ENCODE results near the gene DNAI1.

Gene DNAI1

DNA sequence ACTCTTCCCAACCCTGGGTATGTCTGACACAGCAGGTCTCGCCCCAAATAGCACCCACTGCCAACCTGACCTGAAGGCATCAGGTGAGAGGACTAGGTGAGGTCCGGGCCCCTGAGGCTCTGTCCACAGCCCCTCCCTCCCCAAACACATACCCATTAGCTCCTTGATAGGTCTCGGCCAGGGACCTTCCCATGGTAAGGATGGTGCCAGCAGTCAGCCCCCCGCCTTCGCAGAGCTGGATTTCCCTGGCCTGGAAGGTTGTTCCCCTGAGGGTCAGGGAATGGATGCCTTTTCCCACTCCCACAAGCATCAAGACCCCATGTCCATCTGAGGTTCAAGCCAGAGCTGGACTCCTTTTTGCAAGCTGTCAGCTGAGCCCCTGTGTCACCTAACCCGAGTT is 61.5 kb downstream of the DNAI1 start:
- Histone ChIP-seq H3K9ac (no peak overlapping the region), H2AFZ (ENCODE audit: low read depth) (no peak overlapping the region), H3K79me2 (ENCODE audit: insufficient read depth, low read depth) (no peaks in the 10 kb centered on the region), H4K20me1 (ENCODE audit: insufficient read depth) (no peaks in the 10 kb centered on the region), H3K4me1 (ENCODE audit: low read depth, poor library complexity, severe bottlenecking) (peaks cover 5% of the 10 kb centered on the region), H3K27ac (no peak overlapping the region), H3K4me2 (no peak overlapping the region), H3K36me3 (ENCODE audit: insufficient read depth) (no peaks in the 10 kb centered on the region), H3K4me3 (IDR thresholded peaks at IDR 0.05; ENCODE audit: insufficient read depth, low read depth, low read length) (no peak overlapping the region), H3K27me3 (ENCODE audit: insufficient read depth, low read depth) (peaks cover 6% of the 10 kb centered on the region; the same call in 1 of the 2 replicates)
- TF ChIP-seq, protein P1, sequence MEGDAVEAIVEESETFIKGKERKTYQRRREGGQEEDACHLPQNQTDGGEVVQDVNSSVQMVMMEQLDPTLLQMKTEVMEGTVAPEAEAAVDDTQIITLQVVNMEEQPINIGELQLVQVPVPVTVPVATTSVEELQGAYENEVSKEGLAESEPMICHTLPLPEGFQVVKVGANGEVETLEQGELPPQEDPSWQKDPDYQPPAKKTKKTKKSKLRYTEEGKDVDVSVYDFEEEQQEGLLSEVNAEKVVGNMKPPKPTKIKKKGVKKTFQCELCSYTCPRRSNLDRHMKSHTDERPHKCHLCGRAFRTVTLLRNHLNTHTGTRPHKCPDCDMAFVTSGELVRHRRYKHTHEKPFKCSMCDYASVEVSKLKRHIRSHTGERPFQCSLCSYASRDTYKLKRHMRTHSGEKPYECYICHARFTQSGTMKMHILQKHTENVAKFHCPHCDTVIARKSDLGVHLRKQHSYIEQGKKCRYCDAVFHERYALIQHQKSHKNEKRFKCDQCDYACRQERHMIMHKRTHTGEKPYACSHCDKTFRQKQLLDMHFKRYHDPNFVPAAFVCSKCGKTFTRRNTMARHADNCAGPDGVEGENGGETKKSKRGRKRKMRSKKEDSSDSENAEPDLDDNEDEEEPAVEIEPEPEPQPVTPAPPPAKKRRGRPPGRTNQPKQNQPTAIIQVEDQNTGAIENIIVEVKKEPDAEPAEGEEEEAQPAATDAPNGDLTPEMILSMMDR (conservative IDR thresholded peaks at IDR 0.05; ENCODE audit: low read depth, low read length) = no peak

DNA sequence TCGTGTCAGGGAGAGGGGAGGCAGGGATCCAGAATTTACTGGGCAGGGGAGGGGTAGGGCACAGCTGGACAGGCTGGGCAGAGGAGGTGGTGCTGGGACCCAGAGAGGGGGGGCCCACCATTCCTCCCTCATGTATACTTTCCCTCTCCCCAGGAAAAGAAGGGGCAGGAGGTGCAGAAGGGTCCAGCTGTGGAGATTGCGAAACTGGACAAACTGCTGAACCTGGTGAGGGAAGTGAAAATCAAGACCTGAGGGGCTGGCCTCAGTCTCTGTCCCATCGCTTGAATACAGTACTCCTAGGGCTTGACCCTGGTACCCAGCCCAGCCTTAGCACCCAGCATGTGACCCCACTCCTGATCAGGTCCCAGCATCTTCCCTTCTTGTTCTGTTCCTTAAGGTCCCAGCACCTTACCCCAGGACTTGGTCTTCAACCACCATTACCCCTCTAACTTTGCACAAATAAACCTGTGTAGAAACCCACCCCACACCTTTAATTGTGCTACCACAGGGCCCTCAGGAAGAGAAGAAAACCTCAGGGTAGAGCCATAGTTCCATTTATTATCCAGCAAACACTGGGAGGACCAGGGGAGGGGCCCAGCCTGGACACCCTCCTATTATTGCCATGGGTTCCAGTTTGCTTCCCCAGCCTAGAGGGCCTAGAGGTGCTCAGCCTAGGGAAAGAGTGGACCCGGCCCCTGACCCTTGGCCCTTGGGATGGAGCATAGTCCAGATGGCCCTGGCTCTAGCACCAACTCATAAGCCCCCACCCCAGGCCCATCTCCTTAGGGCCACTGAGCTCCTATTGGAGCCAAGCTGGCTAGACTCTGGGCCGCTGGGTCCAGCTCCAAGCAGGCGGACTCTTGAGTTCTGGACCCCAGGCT is 62.1 kb downstream of the DNAI1 start:
- peaks cover 5% of the 10 kb centered on the region for H3K4me1 ChIP-seq (ENCODE audit: low read depth, poor library complexity, severe bottlenecking)
- H3K4me2 ChIP-seq = no peak overlapping the region
- H3K27me3 ChIP-seq (ENCODE audit: insufficient read depth, low read depth) = peaks cover 12% of the 10 kb centered on the region; the same call in 1 of the 2 replicates
- H3K9ac ChIP-seq = no peak overlapping the region
- no peak overlapping the region for H3K4me3 ChIP-seq (IDR thresholded peaks at IDR 0.05; ENCODE audit: insufficient read depth, low read depth, low read length)
- H3K79me2 ChIP-seq (ENCODE audit: insufficient read depth, low read depth) = no peaks in the 10 kb centered on the region
- no peak overlapping the region for H3K27ac ChIP-seq
- no peak overlapping the region for H2AFZ ChIP-seq (ENCODE audit: low read depth)
- H4K20me1 ChIP-seq (ENCODE audit: insufficient read depth) = no peaks in the 10 kb centered on the region
- TF ChIP-seq, protein P1 (conservative IDR thresholded peaks at IDR 0.05; ENCODE audit: low read depth, low read length) = no peak
- no peaks in the 10 kb centered on the region for H3K36me3 ChIP-seq (ENCODE audit: insufficient read depth)

DNA sequence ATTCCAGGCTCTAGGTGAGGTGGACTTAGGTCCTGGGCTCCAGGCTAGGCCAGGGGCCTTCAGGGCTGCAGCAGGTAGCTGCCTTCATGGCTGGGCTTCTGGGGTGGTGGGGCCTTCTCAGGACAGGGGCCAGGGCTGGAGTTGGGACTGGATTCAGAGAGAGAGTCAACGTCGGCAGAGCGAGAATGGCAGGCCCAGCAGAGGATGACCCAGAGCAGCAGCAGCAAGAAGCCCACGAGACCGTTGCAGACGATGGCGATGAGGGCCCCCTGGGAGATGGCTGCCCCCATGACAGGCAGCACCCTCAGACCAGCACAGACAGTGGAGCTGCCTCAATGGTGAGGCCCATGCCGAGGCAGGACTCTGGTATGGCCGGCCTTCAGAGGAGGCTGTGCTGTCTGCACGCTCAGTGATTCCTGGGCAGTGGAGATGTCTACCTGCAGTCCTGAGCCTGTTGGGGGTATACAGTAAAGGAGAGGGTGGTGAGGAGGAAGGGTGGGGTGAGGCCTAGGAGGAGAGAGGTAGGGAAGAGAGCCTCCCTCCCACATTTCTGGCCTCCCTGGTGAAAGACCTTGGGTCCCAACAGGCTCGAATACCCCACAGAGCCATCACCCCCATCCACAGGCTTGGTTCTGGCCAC is 62.9 kb downstream of the DNAI1 start:
- Histone ChIP-seq H3K36me3 (ENCODE audit: insufficient read depth) (no peaks in the 10 kb centered on the region), H2AFZ (ENCODE audit: low read depth) (no peak overlapping the region), H3K27ac (no peak overlapping the region), H3K4me3 (IDR thresholded peaks at IDR 0.05; ENCODE audit: insufficient read depth, low read depth, low read length) (no peak overlapping the region), H3K79me2 (ENCODE audit: insufficient read depth, low read depth) (no peaks in the 10 kb centered on the region), H3K4me2 (no peak overlapping the region), H3K4me1 (ENCODE audit: low read depth, poor library complexity, severe bottlenecking) (peaks cover 5% of the 10 kb centered on the region), H4K20me1 (ENCODE audit: insufficient read depth) (no peaks in the 10 kb centered on the region), H3K27me3 (ENCODE audit: insufficient read depth, low read depth) (peaks cover 12% of the 10 kb centered on the region; the same call in 1 of the 2 replicates), H3K9ac (no peak overlapping the region)
- TF ChIP-seq, protein P1 (conservative IDR thresholded peaks at IDR 0.05; ENCODE audit: low read depth, low read length) = no peak

DNA sequence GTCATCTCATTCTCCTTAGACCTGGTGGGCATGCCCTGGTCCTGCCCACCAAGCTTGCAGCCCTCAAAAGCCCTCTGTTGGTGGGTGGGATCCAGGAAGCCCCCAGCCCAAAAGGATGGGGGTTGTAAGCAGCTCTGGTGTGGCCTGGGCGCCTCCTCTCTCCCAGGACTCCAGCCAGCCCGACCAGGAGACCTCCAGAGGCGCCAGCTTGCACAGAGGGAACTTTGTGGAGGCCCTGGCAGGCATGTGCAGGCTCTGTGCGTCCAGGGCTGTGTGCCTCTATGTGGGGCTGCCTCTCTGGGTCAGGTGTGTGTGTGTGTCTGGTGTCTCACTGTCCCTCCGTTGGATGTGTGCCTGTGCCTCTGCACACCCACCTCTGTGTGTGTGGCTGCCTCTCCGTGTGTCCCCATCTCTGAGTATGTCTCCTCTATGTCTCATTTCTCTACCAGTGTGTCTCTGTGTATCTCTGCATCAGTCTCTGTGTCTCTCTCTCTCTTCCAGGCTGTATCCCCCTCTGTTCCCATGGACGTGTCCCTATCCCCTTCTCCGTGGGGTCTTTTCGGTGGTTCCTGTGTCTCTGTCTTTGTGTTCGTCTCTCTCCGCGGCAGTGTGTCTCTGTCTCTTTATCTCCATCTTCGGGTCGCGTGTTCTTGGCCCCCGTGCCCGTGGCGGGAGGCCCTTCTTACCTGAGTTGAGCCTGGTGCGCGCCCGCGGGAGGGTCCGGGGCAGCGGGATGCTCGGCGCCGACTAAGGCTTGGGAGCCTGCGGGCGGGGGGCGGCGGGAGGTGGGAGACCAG is 63.7 kb downstream of the DNAI1 start:
- TF ChIP-seq, protein P1 (conservative IDR thresholded peaks at IDR 0.05; ENCODE audit: low read depth, low read length) = no peak
- Histone ChIP-seq H3K4me2 (peak overlapping the region; percentile 73), H3K4me3 (IDR thresholded peaks at IDR 0.05; ENCODE audit: insufficient read depth, low read depth, low read length) (no peak overlapping the region), H3K27ac (no peak overlapping the region), H3K27me3 (ENCODE audit: insufficient read depth, low read depth) (peaks cover 12% of the 10 kb centered on the region; the same call in 1 of the 2 replicates), H3K79me2 (ENCODE audit: insufficient read depth, low read depth) (no peaks in the 10 kb centered on the region), H3K36me3 (ENCODE audit: insufficient read depth) (no peaks in the 10 kb centered on the region), H4K20me1 (ENCODE audit: insufficient read depth) (no peaks in the 10 kb centered on the region), H3K4me1 (ENCODE audit: low read depth, poor library complexity, severe bottlenecking) (peaks cover 5% of the 10 kb centered on the region), H3K9ac (no peak overlapping the region), H2AFZ (ENCODE audit: low read depth) (peak overlapping the region; percentile 59)
